K562 (cell line): Measurements from ENCODE around the gene LAX1. TPM values are rescaled to one million over a fixed set of nuclear protein-coding genes. Genes with fewer than 3 reads are reported as not detected.

Experiments used
- ELF4 ChIP-seq: fragments of 450-650 bp; formaldehyde crosslinking; IDR thresholded peaks from 2 replicates; pipeline ENCODE4 v1.4.0; 2022; ENCODE audit warnings: missing genetic modification characterization
- EP400 ChIP-seq: fragments of 450-650 bp; IDR thresholded peaks from 2 replicates; pipeline ENCODE4 v1.6.1; 2017; ENCODE audit warnings: antibody characterized with exemption, mild to moderate bottlenecking, moderate library complexity
- ESRRB ChIP-seq: fragments of 250-450 bp; sonication (Bioruptor Pico); IDR thresholded peaks from 2 replicates; pipeline ENCODE4 v1.5.0; 2020; ENCODE audit warnings: mild to moderate bottlenecking, moderate library complexity, borderline replicate concordance
- ETV1 ChIP-seq: fragments of 450-650 bp; conservative IDR thresholded peaks from 2 replicates; pipeline ENCODE4 v1.6.1; 2016; ENCODE audit warnings: missing genetic modification characterization, control low read depth, low read depth, missing compliant biosample characterization
- FOXP4 ChIP-seq: sonication (generic); formaldehyde crosslinking; IDR thresholded peaks from 2 replicates; pipeline ENCODE4 v1.8.0; 2022; ENCODE audit warnings: mild to moderate bottlenecking, missing genetic modification reagents, borderline replicate concordance
- MNT ChIP-seq, 2 experiments: fragments of 450-650 bp; conservative IDR thresholded peaks; 2 replicates each; pipeline ENCODE4 v1.6.1; 2017; ENCODE audit warnings: mild to moderate bottlenecking in 2 of 2, moderate library complexity in 2 of 2
- NCOA4 ChIP-seq: fragments of 450-650 bp; IDR thresholded peaks from 2 replicates; pipeline ENCODE4 v1.6.1; 2018; ENCODE audit warnings: mild to moderate bottlenecking; ENCODE audit not compliant: partially characterized antibody
- NFE2L1 ChIP-seq: fragments of 450-650 bp; IDR thresholded peaks from 2 replicates; pipeline ENCODE4 v1.6.1; 2016; ENCODE audit warnings: missing genetic modification characterization, low read depth, mild to moderate bottlenecking, missing compliant biosample characterization, moderate library complexity, borderline replicate concordance
- NONO ChIP-seq, 2 experiments: fragments of 200-400 bp in 1 of 2; fragments of 450-650 bp in 1 of 2; formaldehyde crosslinking in 1 of 2; IDR thresholded peaks; 2 replicates each; pipeline ENCODE4 v1.6.1; 2017; ENCODE audit warnings: low read depth in 2 of 2, mild to moderate bottlenecking in 2 of 2, moderate library complexity in 2 of 2, low read length in 1 of 2
- POLR2H ChIP-seq: IDR thresholded peaks from 2 replicates; pipeline ENCODE4 v1.6.1; 2016; ENCODE audit warnings: missing genetic modification characterization, low read depth, mild to moderate bottlenecking, control low read depth, missing compliant biosample characterization, moderate library complexity
- RBBP5 ChIP-seq: fragments of 200-600 bp; sonication (generic); IDR thresholded peaks from 2 replicates; pipeline ENCODE4 v1.6.1; 2012; ENCODE audit warnings: borderline replicate concordance, mild to moderate bottlenecking, low read length, control low read depth, inconsistent platforms; ENCODE audit not compliant: insufficient read depth, poor library complexity, severe bottlenecking
- SP1 ChIP-seq: sonication (generic); formaldehyde crosslinking; IDR thresholded peaks from 2 replicates; pipeline ENCODE4 v1.8.1; 2022; ENCODE audit warnings: mild to moderate bottlenecking, missing genetic modification reagents
- SREBF1 ChIP-seq: fragments of 150-350 bp; IDR thresholded peaks from 2 replicates; pipeline ENCODE4 v1.6.1; 2014; ENCODE audit warnings: antibody characterized with exemption, low read depth, low read length, borderline replicate concordance
- TCF15 ChIP-seq: fragments of 250-450 bp; sonication (Bioruptor Pico); IDR thresholded peaks from 2 replicates; pipeline ENCODE4 v1.8.0; 2022; ENCODE audit warnings: moderate library complexity, mild to moderate bottlenecking, inconsistent platforms
- TEAD1 ChIP-seq, 2 experiments: fragments of 450-650 bp in 1 of 2; sonication (generic) in 1 of 2; formaldehyde crosslinking; IDR thresholded peaks; 2 replicates each; pipeline versions ENCODE4 v1.4.0 to v1.8.0; 2020 to 2022; ENCODE audit warnings: mild to moderate bottlenecking in 2 of 2, missing genetic modification reagents in 1 of 2
- THRA ChIP-seq: fragments of 450-650 bp; IDR thresholded peaks from 2 replicates; pipeline ENCODE4 v1.6.1; 2017; ENCODE audit warnings: mild to moderate bottlenecking, moderate library complexity
- WHSC1 ChIP-seq: IDR thresholded peaks from one replicate; pipeline ENCODE4 v1.6.1; 2012; ENCODE audit warnings: low read length, control low read depth, inconsistent platforms
- ZBTB17 ChIP-seq: fragments of 450-650 bp; formaldehyde crosslinking; IDR thresholded peaks from 2 replicates; pipeline ENCODE4 v1.4.0; 2020; ENCODE audit warnings: mild to moderate bottlenecking
- ZNF165 ChIP-seq: fragments of 250-450 bp; sonication (Bioruptor Pico); IDR thresholded peaks from 2 replicates; pipeline ENCODE4 v1.4.0; 2020; ENCODE audit warnings: borderline replicate concordance
- ZNF431 ChIP-seq: sonication (generic); formaldehyde crosslinking; IDR thresholded peaks from 2 replicates; pipeline ENCODE4 v1.8.0; 2022; ENCODE audit warnings: mild to moderate bottlenecking, missing genetic modification reagents
- ZNF717 ChIP-seq: fragments of 250-450 bp; sonication (Bioruptor Pico); IDR thresholded peaks from 2 replicates; pipeline ENCODE4 v1.5.0; 2021
- polyA plus RNA-seq, 8 experiments: library from polyadenylated mRNA; depleted of rRNA in 4 of 8; stranded (reverse) in 5 of 8; unstranded in 3 of 8; fragments of >200 nt; fragmentation: Nextera tagmentation in 2 of 8; fragmentation: Illumina TruSeq in 1 of 8; extraction: Ambion mirVana in 2 of 8; extraction: Trizol in 1 of 8; gene quantifications; 2 replicates each; pipeline versions ENCODE4 v1.2.1 to v1.2.3, GENCODE V29; 2011 to 2014; ENCODE audit warnings: inconsistent platforms in 1 of 8, missing spikeins in 1 of 8
- total RNA-seq, 7 experiments: library from RNA; depleted of rRNA in 6 of 7; stranded (reverse); fragments of >200 nt in 6 of 7; fragmentation: Illumina TruSeq in 2 of 7; extraction: Trizol in 2 of 7; gene quantifications; 2 replicates each; pipeline versions ENCODE4 v1.2.1 to v1.2.3, GENCODE V29; 2011 to 2021; ENCODE audit warnings: low replicate concordance in 1 of 7

The LAX1 gene
- total and polyA plus RNA-seq, 9 of the 15 experiments (the other 6 are each of a cell fraction or from before 2014, with no cell fraction given), result not detected

GRCh38 chr1:203726417-203726867 lies 38.5 kb upstream of the LAX1 start (continued):
- TF ChIP-seq FOXP4 (CRISPR knock-in tag) (no peak), ZNF431 (CRISPR knock-in tag) (no peak), ELF4 (CRISPR knock-in tag) (peak; percentile 81; the same call in 1 of the 2 replicates), MNT (conservative IDR thresholded peaks at IDR 0.05) (peak; percentile 79 to 81), TCF15 (CRISPR knock-in tag) (peak; percentile 46; the same call in 1 of the 2 replicates), NONO (IDR thresholded peaks at IDR 0.05; ENCODE audit: low read depth in 2 of 2, low read length in 1 of 2) (no peak), NFE2L1 (no peak), SREBF1 (no peak), ESRRB (CRISPR knock-in tag) (no peak), SP1 (CRISPR knock-in tag) (no peak), ZNF717 (CRISPR knock-in tag) (no peak), EP400 (peak; percentile 79), ETV1 (tag) (peak; percentile 90), POLR2H (tag) (no peak), TEAD1 (CRISPR knock-in tag; IDR thresholded peaks at IDR 0.05) (peak in 1 of 2 experiments; percentile 83; a peak in 2 of 4 replicates), ZBTB17 (peak; percentile 60; the same call in 1 of the 2 replicates), ZNF165 (CRISPR knock-in tag) (no peak), NCOA4 (no peak), THRA (no peak), RBBP5 (no peak), WHSC1 (no peak)
